C4-2B (cell line): ENCODE results near the gene C10orf67.

ENCODE experiments used
- CTCF ChIP-seq: fragments of 450-650 bp; conservative IDR thresholded peaks from 2 replicates; pipeline ENCODE4 v1.5.1; 2017; ENCODE audit warnings: mild to moderate bottlenecking
- ZFX ChIP-seq: fragments of 450-650 bp; IDR thresholded peaks from 2 replicates; pipeline ENCODE4 v1.6.1; 2017

- TF ChIP-seq CTCF (no peak), ZFX (no peak)
Measured at GRCh38 chr10:23324351-23324750, 20.2 kb downstream of the C10orf67 start.
